Measurements from ENCODE around the gene LCE1E.

LCE1E gene, protein sequence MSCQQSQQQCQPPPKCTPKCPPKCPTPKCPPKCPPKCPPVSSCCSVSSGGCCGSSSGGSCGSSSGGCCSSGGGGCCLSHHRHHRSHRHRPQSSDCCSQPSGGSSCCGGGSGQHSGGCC

DNA sequence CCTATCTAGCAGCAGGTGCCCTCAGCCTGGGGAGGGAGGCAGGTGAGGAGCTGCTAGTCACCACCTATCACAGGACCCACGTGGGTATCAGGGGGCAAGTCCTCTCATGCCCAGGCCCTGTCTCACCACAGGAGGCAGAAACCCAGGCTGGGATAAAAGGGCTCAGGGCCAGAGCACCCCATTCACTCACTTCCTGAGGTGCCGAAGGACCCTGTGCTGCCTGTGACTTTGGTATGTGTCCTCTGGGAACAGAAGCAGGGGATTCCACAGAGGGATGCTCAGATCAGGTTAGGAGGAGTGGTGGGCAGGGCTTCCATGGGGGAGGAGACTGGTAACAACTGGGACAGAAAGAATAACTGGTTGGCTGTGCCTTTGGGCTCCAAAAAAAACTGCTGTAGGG lies at the start of gene LCE1E:
Gene LCE1E, plus strand, starts transcription at position 181 of the 400 bp plus-strand sequence. CDS start 1,043 bp downstream, outside the sequence.
- DNase-seq = no peak

DNA sequence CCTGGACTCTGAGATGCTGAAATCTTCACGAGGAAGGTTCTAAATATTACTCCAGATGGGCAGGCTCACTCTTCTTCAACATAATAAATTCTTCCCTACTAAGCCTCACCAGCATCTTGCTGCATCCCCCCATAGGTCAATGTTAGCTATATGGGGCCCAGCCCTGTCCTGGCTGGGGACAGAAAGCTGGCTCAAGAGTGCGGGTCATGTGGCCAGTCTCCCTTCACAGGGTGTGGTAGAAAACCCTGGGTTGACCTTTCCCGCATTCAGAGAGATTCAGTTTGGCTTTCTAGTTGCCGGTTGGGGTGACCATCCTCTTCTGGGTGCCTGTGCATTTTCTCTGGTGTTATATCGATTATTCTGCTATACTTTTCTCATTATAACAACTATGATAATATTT lies 48.1 kb upstream of the LCE1E start:
- DNase-seq = no peak

DNA sequence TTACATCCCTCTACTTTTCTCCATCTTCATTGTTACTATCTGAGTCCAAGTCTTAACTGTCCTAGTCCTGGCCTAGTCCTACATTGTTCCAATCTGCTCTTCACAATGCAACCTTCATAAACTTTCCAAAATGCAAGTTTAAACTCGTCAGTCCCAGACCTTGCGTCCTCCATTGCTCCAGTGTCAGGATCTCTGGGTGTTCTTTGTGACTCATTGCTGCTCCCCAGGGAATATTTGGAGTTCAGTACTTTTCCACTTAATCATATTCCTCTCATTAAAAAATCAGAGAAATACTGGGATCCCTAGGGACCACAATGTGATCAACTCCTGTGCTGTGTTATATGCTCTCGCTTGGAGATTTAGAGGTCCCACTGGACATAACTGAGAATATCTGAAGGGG lies 46.2 kb upstream of the LCE1E start:
- no peak for DNase-seq

DNA sequence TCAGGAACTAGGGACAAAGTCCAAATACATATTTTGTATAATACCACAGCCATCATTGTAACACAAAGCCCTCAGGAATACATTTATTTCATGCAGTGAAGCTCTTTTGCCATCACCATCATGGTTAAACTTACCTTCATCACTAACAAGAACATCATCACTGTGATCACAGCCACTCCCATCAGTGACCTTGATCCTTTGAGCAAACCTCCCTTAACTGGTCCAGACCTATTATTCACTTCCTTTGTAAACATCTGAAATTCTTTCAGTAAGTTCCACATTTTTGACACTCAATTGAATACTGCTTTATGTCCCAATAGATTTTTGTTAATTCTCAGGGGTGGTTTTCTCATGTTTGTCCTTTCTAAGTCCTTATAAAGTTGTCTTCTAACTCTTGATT lies 44.4 kb upstream of the LCE1E start:
- no peak for DNase-seq

DNA sequence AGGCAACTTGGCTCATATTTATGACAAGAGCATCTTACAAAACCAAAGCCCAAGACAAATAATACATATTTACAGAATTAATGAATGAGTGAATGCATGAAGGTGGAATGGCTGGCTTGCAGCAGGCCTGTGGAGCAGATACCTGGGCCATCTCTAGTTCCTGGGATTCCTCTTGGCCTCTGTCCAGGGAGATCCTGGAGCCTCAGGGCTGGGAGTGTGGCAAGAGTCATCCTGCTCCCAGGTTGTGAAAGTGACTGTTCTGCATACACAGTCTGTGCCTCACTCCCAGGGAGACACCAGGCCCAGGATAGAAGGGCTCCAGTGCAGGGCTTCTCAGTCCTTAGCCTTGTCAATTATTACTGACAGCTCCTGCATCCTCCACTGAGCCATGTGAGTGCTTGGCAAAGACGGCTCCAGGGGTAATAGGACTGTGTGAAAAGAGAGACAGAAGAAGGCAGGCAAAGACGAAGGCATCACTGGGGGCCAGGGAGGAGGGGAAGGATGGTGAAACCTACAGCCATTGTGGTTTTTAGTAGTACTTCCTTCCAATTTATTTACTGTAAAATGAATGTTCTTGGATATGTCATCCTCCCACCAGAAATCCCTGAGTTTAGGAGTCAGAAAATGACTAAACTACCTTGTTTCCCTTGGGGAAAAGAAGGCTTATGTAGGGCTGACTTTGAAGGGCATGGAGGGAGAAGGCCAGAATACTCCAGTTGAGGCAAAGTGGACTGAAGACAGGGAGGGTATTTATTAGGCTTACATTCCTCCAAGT lies 42.5 kb upstream of the LCE1E start:
- DNase-seq = no peak

DNA sequence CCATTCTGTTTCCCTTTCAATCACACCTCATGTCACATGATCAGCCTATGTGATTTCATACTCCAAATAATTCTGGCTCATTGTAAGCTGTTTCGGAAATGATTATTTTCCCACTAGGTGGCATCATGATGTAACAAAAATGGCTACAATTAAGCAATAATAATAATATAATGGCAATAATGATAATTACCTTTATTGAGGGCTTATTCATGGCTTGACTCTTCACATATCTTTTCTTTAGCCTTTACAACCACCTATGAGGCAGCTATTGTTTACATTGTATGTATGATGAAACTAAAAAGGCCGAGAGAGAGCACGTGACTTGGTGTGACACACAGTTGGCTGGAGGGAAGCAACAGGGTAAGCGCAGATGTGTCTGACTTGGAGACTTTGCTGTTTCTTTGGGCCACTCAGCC lies 40.8 kb upstream of the LCE1E start:
- no peak for DNase-seq

DNA sequence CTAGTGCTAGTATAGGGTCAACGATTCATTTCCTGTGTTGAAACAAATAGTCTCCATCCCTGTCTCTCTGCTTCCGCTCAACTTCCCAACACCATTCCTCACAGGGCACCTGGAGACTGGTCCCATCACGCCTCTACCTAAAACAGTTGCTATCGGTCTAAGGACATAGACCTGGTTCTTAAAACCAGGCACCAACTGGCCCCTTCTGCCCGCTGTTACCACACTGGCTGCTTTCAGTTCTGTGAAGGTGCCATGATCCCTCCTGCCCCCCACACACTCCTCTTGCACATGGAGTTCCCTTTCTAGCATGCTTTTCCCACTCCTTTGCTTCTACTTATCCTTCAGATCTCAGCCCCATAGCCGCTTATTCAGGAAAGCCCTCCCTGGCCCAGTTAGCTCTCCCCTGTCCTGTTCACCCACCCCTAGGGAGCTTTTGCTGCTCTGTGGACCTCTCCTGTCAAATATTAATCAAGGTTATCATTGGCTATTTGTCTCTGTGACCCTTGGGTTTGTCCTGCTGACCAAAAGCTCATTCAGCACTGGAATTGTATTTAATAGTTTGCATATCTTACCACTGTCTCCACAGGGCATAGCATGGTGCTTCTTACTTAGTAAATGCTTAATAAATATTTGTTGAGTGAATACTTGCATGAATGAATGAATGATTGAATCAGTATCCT lies 40.2 kb upstream of the LCE1E start:
- DNase-seq = no peak

DNA sequence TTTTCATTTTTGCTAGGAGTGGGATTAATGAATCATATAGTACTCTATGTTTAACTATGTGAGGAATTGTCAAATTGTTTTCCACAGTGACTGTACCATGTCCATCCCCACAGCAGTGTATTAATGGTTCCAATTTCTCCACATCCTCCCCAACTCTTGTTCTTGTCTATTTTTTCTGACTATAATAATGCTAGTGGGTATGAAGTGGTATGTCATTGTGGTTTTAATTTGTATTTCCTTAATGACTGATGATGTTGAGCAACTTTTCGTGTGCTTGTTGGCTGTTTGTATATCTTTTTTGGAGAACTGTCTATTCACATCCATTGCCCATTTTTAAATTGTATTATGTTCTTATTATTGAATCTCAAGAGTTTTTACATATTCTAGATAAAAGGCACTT lies 38.2 kb upstream of the LCE1E start:
- DNase-seq = no peak

DNA sequence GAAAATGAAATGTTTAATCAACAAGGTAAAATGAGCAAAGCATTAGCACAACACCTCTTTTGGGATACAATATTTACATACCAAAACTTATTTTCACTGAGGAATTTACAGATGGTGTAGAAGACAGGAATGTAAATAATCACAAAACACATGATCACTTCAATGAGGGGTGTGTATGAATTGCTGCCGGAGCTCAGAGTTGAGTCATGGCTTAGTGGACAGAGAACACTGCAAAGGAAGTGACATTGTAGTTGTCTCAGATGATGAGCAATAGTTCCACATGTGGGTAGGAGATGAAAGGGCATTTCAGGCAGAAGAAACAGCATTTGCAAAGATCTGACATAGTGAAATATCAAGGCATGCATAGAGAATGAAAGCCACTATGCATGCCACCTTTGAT lies 33.8 kb upstream of the LCE1E start:
- no peak for DNase-seq

DNA sequence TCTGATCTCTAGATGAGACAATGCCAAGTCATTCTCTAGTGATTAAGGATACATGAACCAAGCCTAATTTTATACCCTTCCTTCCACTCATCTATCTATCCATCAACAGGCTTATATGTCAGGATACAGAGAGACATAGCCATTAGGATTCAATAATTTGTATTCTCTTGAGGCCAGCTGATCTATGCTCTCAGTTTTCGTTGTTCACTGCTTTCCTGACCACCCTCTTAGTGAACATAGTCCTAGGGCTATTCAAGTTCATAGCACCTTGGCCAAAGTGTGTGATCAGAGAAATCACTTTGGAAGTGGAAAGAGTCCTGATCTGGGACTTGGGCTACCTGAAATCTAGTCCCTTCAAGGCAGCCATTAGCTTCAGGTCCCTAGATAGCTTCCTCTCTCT lies 32.5 kb upstream of the LCE1E start:
- no peak for DNase-seq

DNA sequence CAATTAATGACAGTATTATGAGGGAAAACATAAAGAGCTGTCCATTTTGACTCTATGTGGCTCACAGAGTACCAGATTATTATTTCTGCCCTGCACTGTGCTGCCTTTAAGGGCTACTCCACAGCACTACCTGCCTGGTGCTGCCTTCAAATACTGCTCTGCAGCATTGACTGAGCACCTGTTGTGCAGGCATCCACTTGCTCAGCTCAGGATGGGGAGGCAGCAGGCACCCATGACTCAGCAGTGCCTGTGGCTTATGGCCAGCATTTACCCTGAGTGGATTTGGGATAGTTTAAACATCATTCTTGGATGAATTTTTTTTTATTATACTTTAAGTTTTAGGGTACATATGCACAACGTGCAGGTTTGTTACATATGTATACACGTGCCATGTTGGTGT lies 29.2 kb upstream of the LCE1E start:
- no peak for DNase-seq

DNA sequence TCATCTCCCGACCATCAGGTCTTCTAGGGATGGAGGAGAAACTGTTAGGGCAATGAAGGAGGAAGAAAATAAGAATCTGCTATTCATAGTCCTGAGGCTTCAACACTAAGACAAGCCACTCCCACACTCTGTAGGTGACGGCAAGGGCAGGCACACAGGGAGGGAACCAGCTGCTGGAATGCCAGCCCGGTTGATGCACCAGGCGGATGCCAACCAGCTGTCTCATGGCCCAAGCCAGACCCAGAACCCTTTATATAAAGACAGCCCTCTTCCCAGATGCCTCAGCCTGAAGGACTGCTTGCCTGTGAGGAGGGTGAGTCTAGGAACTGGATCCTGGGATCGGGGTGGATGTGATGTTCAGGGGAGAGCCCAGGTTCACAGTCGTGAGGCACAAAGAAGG lies 28.3 kb upstream of the LCE1E start, which contains the start of gene KPRP:
Gene KPRP, plus strand, starts transcription at position 279 of the 400 bp plus-strand sequence. CDS start 1,564 bp downstream, outside the sequence.
- no peak for DNase-seq

DNA sequence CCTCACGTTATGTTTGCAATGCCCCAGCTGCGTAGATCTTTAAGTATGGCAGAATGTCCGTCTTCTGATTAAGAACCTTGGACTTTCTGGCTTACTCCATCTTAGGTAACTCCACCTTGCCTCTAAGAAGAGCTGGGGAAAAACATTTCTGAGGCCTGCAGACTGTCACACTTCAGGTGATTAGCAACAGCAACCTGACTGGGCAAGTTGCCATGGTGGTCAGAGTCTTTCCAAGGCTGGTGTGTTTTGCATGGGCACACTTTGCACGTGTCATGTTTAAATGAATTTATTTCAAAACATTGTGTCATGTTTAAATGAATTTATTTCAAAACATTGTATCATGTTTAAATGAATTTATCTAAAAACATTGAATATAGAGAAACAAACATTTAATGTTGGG lies 27.4 kb upstream of the LCE1E start:
- no peak for DNase-seq

DNA sequence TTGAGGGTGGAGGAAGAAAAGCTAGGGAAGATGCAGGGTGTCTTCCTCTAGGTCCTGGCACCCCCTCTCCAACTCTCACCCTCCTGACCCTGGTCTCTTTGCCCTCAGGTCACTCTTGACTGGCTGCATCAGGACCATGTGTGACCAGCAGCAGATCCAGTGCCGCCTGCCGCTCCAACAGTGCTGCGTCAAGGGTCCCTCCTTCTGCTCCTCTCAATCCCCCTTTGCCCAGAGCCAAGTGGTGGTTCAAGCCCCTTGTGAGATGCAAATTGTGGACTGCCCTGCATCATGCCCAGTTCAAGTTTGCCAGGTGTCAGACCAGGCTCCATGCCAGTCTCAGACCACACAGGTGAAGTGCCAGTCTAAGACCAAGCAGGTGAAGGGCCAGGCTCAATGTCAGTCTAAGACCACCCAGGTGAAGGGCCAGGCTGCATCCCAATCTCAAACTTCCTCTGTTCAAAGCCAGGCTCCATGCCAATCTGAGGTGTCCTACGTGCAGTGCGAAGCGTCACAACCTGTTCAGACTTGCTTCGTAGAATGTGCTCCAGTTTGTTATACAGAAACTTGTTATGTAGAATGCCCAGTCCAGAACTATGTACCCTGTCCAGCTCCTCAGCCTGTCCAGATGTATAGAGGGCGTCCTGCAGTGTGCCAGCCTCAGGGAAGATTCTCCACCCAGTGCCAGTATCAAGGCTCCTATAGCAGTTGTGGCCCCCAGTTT lies 26.4 kb upstream of the LCE1E start:
- no peak for DNase-seq

DNA sequence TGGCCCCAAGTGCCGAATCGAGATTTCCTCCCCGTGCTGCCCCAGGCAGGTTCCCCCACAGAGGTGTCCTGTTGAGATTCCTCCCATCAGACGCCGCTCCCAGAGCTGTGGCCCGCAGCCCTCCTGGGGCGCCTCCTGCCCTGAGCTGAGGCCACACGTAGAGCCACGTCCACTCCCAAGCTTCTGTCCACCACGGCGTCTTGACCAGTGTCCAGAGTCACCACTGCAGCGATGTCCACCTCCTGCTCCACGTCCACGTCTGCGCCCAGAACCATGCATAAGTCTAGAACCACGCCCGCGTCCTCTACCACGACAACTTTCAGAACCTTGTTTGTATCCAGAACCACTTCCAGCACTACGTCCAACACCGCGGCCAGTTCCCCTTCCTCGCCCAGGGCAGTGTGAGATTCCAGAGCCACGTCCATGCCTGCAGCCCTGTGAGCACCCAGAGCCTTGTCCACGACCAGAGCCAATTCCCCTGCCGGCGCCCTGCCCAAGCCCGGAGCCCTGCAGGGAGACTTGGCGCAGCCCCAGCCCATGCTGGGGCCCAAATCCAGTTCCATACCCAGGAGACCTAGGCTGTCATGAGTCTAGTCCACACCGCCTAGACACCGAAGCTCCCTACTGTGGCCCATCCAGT lies 25.4 kb upstream of the LCE1E start:
- no peak for DNase-seq

DNA sequence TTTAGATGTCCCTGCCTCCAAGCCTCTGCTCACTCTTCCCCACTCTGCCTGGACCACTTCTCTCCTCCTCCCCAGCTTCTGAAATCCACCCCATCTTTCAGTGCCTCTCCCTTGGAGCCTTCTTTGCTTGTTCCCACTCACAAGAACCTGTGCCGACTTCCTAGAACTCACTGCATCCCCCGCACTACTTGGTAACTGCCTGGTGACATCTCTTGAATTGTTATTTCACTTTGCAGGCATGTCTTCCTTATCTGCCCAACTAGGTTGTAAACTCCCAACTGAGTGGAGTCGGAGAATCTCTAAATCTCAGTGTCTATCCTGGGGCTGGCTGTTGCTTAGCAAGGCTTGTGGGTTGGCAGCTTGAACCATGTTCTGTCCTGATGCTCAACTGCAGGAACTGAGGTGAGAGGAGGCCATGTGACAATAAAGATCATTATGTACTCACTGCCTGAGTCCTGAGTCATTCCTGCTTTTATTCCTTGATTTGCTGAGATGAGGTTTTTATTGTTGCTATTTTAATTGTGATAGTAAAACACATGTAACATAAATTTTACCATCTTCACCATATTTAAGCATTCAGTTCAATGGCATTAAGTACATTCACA lies 24.3 kb upstream of the LCE1E start:
- DNase-seq = no peak

DNA sequence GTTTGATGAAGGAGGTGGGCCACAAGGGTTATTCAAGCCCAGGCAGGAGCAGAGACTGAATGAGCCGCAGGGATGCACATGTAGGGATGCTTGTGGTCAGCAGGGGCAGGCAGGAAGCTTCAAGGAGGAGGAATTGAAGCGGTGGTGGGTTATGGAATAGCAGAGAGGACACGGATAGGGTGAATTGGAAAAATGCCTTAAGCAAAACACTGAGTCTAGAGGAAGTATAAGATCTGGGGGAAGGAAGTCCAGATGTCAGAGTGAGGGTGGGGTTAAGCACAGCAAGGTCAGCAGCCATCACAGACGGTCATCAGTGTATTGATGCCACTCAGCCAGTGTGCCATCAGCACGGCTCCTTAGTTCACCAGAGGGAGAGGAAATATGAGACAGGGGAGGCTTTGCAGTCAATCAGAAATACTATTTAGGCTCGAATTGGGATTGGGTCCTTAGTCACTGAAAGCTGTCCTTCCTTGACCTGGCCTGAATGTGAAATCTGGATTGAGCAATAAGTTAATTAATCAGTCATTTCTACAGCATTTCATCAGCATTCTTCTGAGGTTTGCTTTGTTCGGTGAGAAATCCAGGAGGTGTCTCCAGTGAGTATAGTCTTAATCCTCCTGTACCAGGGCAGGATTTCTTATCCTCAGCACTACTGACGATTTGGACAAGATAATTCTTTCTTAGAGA lies 17.1 kb upstream of the LCE1E start:
- no peak for DNase-seq

DNA sequence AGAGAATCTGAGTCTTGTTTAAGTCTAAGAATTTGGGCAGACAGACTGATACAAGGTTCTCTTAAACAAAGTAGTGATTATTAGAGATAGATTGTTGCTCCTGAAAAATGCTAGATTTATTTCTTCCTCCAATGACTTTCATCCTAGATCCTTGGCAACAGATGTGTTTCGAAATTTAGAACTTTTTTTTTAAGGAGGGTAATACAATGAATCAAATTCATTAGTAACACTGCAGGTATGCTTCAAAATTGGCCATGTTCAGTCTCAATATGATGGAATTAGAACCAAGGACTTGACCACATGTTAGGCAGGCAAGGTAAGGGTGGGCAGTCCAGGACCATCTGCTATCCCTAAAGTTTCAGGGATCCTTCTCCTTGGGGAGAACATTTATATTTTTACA lies 15.6 kb upstream of the LCE1E start:
- DNase-seq = no peak

DNA sequence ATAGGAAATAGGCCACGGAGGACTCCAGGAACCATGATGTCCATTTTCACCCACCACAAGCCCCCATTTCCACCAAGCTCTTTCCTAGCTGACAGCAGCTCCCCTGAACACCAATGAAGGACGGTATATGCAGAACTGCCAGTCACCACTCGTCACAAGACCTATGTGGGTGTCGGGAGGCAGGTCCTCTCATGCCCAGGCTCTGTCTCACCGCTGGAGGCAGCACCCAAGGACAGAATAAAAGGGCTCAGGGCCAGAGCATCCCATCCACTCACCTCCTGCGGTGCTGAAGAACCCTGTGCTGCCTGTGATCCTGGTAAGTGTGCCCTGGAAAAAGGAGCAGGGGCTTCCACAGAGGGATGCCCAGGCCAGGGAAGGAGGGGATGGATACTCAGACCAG lies 11.2 kb upstream of the LCE1E start, which contains the start of gene LCE1F:
Gene LCE1F, plus strand, starts transcription at position 266 of the 400 bp plus-strand sequence. CDS start 1,232 bp downstream, outside the sequence.
- DNase-seq = no peak

DNA sequence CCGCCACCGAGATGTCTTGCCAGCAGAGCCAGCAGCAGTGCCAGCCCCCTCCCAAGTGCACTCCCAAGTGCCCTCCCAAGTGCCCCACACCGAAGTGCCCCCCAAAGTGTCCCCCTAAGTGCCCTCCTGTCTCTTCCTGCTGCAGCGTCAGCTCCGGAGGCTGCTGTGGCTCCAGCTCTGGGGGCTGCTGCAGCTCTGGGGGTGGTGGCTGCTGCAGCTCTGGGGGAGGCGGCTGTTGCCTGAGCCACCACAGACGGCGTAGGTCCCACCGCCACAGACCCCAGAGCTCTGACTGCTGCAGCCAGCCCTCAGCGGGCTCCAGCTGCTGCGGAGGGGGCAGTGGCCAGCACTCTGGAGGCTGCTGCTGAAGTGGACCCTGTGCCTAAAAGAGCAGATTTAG lies 9.7 kb upstream of the LCE1E start:
- no peak for DNase-seq

DNA sequence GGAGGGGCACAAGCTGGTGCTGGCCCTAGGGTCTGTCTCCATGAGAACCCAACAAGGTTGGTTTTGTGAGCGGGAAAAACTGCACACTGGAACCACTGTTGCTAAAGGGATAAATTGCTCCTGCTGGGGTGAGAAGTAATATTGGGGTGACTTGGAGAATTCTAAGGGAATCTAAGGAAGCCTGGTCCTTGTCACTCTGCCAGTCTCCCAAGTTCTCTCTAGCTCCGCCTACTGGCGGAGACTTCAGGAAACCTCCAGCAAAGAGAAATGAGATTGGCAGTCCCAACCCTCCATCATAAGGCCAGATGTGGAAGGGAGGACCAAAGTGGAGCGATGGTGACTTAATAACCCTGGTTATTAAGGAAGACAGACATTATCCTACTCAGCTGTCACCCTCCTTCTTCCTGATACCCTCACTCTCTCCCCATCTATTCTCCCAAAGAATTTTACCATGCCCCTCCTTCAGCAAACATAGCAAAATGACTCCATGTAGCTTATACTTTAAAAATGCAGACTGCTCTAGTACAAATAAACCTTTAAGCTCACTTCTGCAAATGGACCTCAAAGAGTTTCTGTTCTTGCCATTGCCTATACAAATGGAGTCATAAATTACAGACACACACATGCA lies 8.4 kb upstream of the LCE1E start:
- DNase-seq = no peak
